NCI-H226 (cell line): ENCODE measurements around the gene TNFSF10.
A peak's percentile ranks its signal among the peaks of the same experiment; 100 is the strongest.

Experiments
- DNase-seq: peaks from one replicate; pipeline ENCODE4 v3.0.0-alpha.2; 2015

The TNFSF10 gene

GRCh38 chr3:172516318-172517214 lies 6.7 kb downstream of the TNFSF10 start:
- peak; percentile 85 for DNase-seq

- no peak for DNase-seq
Observed at GRCh38 chr3:172515130-172515918, 7.9 kb downstream of the TNFSF10 start.

- DNase-seq: no peak
Observed at GRCh38 chr3:172514678-172515077, 8.6 kb downstream of the TNFSF10 start.

GRCh38 chr3:172513488-172513887 lies 9.7 kb downstream of the TNFSF10 start:
- DNase-seq: no peak

GRCh38 chr3:172511783-172512762 lies 11.2 kb downstream of the TNFSF10 start:
- peak; percentile 57 for DNase-seq

GRCh38 chr3:172506094-172506493 lies 17.1 kb downstream of the TNFSF10 start:
- DNase-seq: no peak

- no peak for DNase-seq
Observed at GRCh38 chr3:172501540-172501939, 21.7 kb downstream of the TNFSF10 start.

- DNase-seq: peak; percentile 60
Observed at GRCh38 chr3:172490198-172490669, 33.0 kb downstream of the TNFSF10 start.

- no peak for DNase-seq
Observed at GRCh38 chr3:172478116-172478515, 45.1 kb downstream of the TNFSF10 start.

- no peak for DNase-seq
Observed at GRCh38 chr3:172476347-172476746, 46.9 kb downstream of the TNFSF10 start.

- DNase-seq: no peak
Observed at GRCh38 chr3:172475703-172476102, 47.5 kb downstream of the TNFSF10 start.

GRCh38 chr3:172471903-172472302 lies 51.3 kb downstream of the TNFSF10 start:
- no peak for DNase-seq

- no peak for DNase-seq
Observed at GRCh38 chr3:172470588-172470987, 52.6 kb downstream of the TNFSF10 start.

GRCh38 chr3:172467170-172467824 lies 55.9 kb downstream of the TNFSF10 start:
- DNase-seq: peak; percentile 85

- peak; percentile 3 for DNase-seq
Observed at GRCh38 chr3:172466553-172467130, 56.6 kb downstream of the TNFSF10 start.

GRCh38 chr3:172465281-172465680 lies 57.9 kb downstream of the TNFSF10 start:
- no peak for DNase-seq

- no peak for DNase-seq
Observed at GRCh38 chr3:172464306-172464705, 58.9 kb downstream of the TNFSF10 start.

- DNase-seq: no peak
Observed at GRCh38 chr3:172461530-172462138, 61.6 kb downstream of the TNFSF10 start.

- DNase-seq: no peak
Observed at GRCh38 chr3:172456404-172456803, 66.8 kb downstream of the TNFSF10 start.
